ENCODE results near the gene FBXO42.

DNA sequence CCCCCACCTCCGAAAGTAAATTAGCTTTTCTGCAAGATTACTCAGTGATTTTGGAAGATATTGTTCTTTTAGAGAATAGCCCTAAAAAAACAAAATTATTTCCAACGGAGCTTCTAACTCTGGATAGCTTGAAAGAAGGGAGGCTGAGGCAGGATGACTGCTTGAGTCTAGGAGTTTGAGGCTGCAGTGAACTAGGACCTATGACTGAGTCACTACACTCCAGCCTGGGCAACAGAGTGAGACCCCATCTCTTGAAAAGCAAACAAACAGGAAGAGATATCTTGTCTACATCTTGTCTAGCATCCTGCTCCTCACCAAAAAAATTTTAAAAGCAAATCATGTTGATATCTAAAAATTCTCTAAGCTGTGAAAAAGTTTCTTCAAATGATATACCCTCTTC is 73.1 kb downstream of the FBXO42 start:
- TF ChIP-seq POLR2AphosphoS5 (IDR thresholded peaks at IDR 0.05; ENCODE audit: low read depth, low read length) (no peak), POLR2A (IDR thresholded peaks at IDR 0.05; ENCODE audit: low read depth, low read length) (no peak)
